ENCODE results near the gene LRRD1.

- TF ChIP-seq CTCF (IDR thresholded peaks at IDR 0.05) (no peak), TEAD4 (CRISPR knock-in tag; IDR thresholded peaks at IDR 0.05) (no peak), MAX (CRISPR knock-in tag; IDR thresholded peaks at IDR 0.05) (no peak), SOX15 (CRISPR knock-in tag; IDR thresholded peaks at IDR 0.05) (no peak), ZNF423 (CRISPR knock-in tag; IDR thresholded peaks at IDR 0.05) (no peak), CDX4 (CRISPR knock-in tag; IDR thresholded peaks at IDR 0.05; ENCODE audit: borderline replicate concordance) (no peak), SP1 (CRISPR knock-in tag; conservative IDR thresholded peaks at IDR 0.05) (no peak), FOXJ3 (CRISPR knock-in tag; IDR thresholded peaks at IDR 0.05; ENCODE audit: borderline replicate concordance) (no peak)
Measured at GRCh38 chr7:92161271-92161670, 17.7 kb downstream of the LRRD1 start.
